HEK293T (cell line): ENCODE measurements around the gene CST8.

Experiments
- ARNT ChIP-seq: fragments of 450-650 bp; IDR thresholded peaks from 2 replicates; pipeline ENCODE4 v1.6.1; 2017; ENCODE audit warnings: mild to moderate bottlenecking
- BHLHE40 ChIP-seq: fragments of 450-650 bp; IDR thresholded peaks from 2 replicates; pipeline ENCODE4 v1.6.1; 2016; ENCODE audit warnings: mild to moderate bottlenecking, moderate library complexity, borderline replicate concordance
- ELF4 ChIP-seq: fragments of 450-650 bp; IDR thresholded peaks from 2 replicates; pipeline ENCODE4 v1.6.1; 2017; ENCODE audit warnings: antibody characterized with exemption
- TARDBP ChIP-seq: fragments of 450-650 bp; IDR thresholded peaks from 2 replicates; pipeline ENCODE4 v1.6.1; 2016

DNA sequence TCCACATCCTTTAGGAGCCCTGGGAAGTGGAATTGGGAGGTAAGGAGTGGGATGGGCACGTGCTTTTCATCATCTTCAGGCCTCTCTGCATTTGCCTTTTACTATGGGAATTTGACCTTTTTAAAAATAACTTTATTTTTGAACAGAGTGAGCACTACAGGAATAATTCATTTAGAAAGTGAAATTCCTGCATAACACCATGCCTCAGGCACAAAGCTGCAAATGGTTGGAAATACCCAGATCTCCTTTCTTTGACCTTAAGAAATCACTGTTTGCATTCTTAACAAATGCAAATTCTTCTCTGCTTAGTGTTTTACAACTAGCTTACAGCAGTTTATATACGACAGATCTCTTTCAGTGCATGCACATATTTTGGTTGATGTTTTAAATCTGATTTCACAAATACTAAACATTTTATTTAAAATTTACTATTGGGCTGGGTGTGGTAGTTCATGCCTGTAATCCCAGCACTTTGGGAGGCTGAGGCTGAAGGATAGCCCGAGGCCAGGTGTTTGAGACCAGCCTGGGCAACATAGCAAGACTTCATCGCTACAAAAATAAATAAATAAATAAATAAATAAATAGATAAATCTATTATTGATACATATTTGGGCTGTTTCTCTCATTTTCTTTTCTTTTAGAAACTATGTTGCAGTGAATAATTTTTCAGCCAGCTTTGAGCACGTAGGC lies 24.5 kb downstream of the CST8 start:
- no peak for TF ChIP-seq ARNT
- TF ChIP-seq BHLHE40, result no peak
- no peak for TF ChIP-seq ELF4
- TF ChIP-seq TARDBP, result no peak
